GM18505 (cell line): ENCODE data around the gene MINDY4.

Experiments used
- ATAC-seq: cut with Tn5 transposase; IDR thresholded peaks from one replicate; pipeline ENCODE4 v1.9.1; 2021; ENCODE audit not compliant: unreplicated experiment
- POLR2A ChIP-seq: IDR thresholded peaks from 4 replicates; pipeline ENCODE4 v1.6.1; 2011; ENCODE audit warnings: borderline replicate concordance; ENCODE audit not compliant: insufficient read depth, insufficient read length; ENCODE audit errors: extremely low read depth

MINDY4 gene

GRCh38 chr7:30894866-30895605, 123.8 kb downstream of the MINDY4 start:
- ATAC-seq = no peak
- TF ChIP-seq POLR2A = no peak

- ATAC-seq = no peak
- TF ChIP-seq POLR2A = no peak
Measured at GRCh38 chr7:30896036-30896435, 124.8 kb downstream of the MINDY4 start.

- TF ChIP-seq POLR2A = no peak
- ATAC-seq = no peak
Measured at GRCh38 chr7:30896783-30897637, 125.8 kb downstream of the MINDY4 start.

- no peak for TF ChIP-seq POLR2A
- ATAC-seq = no peak
Measured at GRCh38 chr7:30897770-30898169, 126.6 kb downstream of the MINDY4 start.

- ATAC-seq = no peak
- no peak for TF ChIP-seq POLR2A
Measured at GRCh38 chr7:30898411-30898810, 127.2 kb downstream of the MINDY4 start.

GRCh38 chr7:30899066-30899465, 127.8 kb downstream of the MINDY4 start:
- TF ChIP-seq POLR2A = no peak
- ATAC-seq = no peak

- TF ChIP-seq POLR2A = no peak
- ATAC-seq = no peak
Measured at GRCh38 chr7:30899630-30900029, 128.4 kb downstream of the MINDY4 start.

GRCh38 chr7:30900053-30900452, 128.8 kb downstream of the MINDY4 start:
- ATAC-seq = no peak
- TF ChIP-seq POLR2A = no peak

- no peak for TF ChIP-seq POLR2A
Measured at GRCh38 chr7:30900803-30901362, 129.7 kb downstream of the MINDY4 start.

GRCh38 chr7:30901856-30902255, 130.6 kb downstream of the MINDY4 start:
- no peak for TF ChIP-seq POLR2A
- no peak for ATAC-seq

More at GRCh38 chr7:30900803-30901362, 129.7 kb downstream of the MINDY4 start:
- no peak for ATAC-seq

GRCh38 chr7:30902466-30902865, 131.2 kb downstream of the MINDY4 start:
- ATAC-seq = no peak

GRCh38 chr7:30903146-30903545, 131.9 kb downstream of the MINDY4 start:
- no peak for ATAC-seq
- no peak for TF ChIP-seq POLR2A

More at GRCh38 chr7:30902466-30902865, 131.2 kb downstream of the MINDY4 start:
- no peak for TF ChIP-seq POLR2A

GRCh38 chr7:30904561-30904960, 133.3 kb downstream of the MINDY4 start:
- no peak for TF ChIP-seq POLR2A
- no peak for ATAC-seq

- no peak for TF ChIP-seq POLR2A
- ATAC-seq = no peak
Measured at GRCh38 chr7:30905078-30906012, 134.1 kb downstream of the MINDY4 start.
